ENCODE results near the gene LGALS1.
"Not testable (repeated sequence)": the region's sequence is repeated elsewhere in the genome, so short reads cannot be mapped to it uniquely, and the experiment has no call there.

The LGALS1 gene

DNA sequence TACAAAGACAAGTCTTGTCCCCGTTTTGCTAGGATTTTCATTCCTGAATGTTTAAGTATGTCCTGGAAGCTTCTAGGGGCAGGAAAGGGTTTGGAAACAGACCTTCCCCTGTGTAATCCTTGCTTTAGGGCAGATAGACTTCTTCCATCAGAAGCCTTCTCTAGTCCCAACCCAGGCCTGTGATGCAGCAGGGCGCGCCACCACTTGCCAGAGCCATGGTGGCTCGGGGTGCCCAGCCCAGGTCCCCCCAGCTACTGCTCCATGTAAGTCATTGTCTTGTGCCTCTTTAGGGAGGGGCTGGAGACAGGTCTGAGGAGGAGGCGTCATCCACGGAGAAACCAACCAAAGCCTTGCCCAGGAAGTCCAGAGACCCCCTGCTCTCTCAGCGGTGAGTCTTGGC is 15.0 kb downstream of the LGALS1 start:
- DNase-seq (ENCODE audit: low spot score): no peak

DNA sequence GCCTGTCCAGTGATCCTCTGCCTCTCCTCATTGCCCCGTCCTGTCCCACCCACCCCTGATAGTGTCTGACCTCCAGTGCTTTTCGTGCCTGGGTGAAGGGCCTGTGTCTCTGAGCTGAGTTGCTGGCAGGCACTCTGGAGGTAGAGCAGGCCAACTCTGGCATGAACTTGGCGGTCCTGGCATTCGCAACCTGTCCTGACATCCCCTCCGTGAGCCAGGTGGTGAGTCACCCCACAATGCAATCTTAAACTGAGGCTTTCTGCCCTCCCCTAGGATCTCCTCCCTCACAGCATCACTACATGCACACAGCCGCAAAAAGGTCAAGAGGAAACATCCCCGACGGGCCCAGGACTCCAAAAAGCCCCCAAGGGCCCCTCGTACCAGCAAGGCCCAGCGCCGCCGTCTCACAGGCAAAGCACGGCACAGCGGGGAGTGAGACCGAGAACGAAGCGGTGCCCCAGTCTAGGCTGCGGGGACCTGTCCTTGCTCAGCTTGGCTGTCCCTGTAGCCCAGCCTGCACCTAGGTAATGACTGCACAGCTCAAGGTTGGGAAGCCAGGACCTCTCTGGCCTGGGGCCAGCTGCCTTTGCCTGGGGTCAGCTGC is 15.6 kb downstream of the LGALS1 start:
- no peak for DNase-seq (ENCODE audit: low spot score)

GRCh38 chr22:37692627-37693285 is 17.3 kb downstream of the LGALS1 start:
- DNase-seq (ENCODE audit: low spot score): no peak

DNA sequence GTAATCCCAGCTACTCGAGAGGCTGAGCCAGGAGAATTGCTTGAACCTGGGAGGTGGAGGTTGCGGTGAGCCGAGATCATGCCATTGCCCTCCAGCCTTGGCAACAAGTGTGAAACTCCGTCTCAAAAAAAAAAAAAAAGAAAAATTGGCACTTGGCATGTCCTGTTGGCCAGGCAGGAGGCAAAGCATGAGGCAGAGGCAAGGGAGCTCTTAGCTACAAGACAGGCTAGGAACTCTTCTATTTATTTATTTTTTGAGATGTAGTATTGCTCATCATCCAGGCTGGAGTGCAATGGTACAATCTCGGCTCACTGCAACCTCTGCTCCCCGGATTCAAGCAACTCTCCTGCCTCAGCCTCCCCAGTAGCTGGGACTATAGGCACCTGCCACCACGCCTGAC is 18.7 kb downstream of the LGALS1 start:
- not testable (repeated sequence) for DNase-seq (ENCODE audit: low spot score)

GRCh38 chr22:37696260-37696656 is 20.8 kb downstream of the LGALS1 start:
- not testable (repeated sequence) for DNase-seq (ENCODE audit: low spot score)

GRCh38 chr22:37696657-37697537 is 21.5 kb downstream of the LGALS1 start, which contains the start of gene TRIOBP:
Gene TRIOBP (plus strand): TSS chr22:37697048. CDS start chr22:37701366, 4,318 bp downstream.
- peak; percentile 91 for DNase-seq (ENCODE audit: low spot score)

DNA sequence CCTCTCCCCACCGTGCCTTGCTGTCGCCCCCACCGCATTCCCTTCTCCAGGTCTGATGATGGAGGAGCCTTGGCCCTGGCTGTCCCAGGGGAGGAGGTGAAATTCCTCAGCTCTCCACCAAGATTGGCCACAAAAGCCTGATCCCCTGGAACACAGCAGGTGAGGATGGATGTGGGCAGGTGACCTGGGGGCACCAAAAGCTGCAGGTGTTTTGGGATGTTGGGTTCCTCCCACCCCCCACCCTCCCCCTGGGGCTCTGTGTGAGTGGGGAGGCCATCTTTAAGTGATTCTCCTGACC is 22.1 kb downstream of the LGALS1 start:
- no peak for DNase-seq (ENCODE audit: low spot score)

GRCh38 chr22:37701141-37701786 is 25.8 kb downstream of the LGALS1 start:
- DNase-seq (ENCODE audit: low spot score): no peak

- no peak for DNase-seq (ENCODE audit: low spot score)
These were observed 28.5 kb downstream of the LGALS1 start for GRCh38 chr22:37703906-37704305.

DNA sequence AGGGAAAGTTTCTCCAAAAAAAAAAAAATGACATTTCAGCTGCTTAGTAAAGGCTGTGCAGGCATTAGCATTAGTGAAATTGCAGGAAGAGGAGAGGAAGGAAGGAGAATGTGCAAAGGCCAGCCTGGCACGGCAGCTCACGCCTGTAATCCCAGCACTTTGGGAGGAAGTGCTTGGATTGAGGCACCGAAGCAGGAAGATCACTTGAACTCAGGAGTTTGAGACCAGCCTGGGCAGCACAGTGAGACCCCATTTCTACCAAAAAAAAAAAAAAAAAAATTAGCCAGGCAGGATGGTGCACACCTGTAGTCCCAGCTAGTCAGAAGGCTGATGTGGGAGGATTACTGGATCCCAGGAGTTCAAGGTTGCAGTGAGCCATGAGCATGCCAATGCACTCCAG is 29.2 kb downstream of the LGALS1 start:
- no peak for DNase-seq (ENCODE audit: low spot score)

DNA sequence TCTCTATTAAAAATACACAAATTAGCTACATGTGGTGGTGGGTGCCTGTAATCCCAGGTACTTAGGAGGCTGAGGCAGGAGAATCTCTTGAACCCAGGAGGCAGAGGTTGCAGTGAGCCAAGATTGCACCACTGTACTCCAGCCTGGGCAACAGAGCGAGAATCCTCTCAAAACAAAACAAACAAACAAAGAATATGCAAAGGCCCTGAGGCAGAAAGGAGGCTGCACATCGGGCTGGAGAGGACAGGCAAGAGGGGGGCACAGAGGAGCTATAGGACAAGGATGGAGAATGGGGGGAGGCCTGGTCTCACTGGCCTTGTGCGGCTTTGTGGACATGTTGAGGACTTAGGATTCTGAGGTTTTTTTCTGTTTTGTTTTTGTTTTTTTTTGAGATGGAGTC is 29.8 kb downstream of the LGALS1 start:
- no peak for DNase-seq (ENCODE audit: low spot score)

- peak; percentile 54 for DNase-seq (ENCODE audit: low spot score)
These were observed 33.4 kb downstream of the LGALS1 start for GRCh38 chr22:37708580-37709444.

DNA sequence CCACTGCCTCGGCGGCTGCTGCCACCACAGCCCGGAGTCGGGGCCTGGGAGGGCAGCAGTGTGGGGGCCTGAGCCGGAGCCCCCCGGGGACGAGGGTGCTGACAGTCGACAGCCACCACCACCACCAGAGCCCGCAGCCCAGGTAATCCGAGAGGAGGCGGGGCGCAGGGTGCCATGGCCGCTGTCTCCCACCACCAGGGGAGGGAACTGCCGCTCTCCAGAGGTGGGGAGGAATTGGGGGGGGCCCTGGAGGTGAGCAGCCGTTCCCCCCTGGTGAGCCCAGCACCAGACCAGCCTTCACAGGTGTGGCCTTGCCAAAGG is 34.0 kb downstream of the LGALS1 start:
- DNase-seq (ENCODE audit: low spot score): no peak

- DNase-seq (ENCODE audit: low spot score): no peak
These were observed 35.2 kb downstream of the LGALS1 start for GRCh38 chr22:37710675-37711074.

DNA sequence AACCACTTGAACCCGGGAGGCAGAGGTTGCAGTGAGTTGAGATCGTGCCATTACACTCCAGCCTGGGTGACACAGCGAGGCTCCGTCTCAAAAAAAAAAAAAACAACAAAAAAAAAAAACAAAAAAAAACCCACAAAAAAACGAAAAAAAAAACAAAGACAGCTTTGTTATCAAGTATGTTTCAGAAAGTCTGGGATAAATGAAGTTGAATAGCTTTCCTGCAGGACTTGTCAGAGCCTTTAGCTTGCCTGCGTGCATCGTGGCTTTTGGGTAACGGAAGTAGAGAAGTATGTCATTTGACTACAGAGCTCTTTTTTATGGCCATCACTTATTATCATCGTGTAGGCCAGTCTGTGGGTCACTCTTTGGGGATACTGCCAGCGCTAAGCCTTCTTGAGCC is 36.1 kb downstream of the LGALS1 start:
- no peak for DNase-seq (ENCODE audit: low spot score)

DNA sequence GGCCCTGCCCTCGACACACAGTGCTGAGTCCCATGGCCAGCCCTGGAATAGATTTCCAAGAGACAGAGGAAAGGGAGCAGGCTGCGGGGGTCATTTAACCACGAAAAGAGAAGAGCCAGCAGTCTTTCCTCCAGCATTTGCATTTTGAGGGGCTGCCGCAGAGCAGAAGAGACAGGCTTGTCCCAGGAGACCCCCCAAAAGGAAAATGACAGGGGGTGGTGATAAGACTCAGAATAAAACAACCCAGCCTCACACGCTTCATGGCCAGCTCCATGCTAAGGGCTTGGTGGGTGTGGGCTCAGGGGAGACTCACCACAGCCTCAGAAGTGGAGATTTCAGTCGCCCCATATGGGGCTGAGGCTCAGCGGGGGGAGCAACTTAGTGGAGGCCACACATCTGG is 38.3 kb downstream of the LGALS1 start:
- DNase-seq (ENCODE audit: low spot score): no peak

GRCh38 chr22:37714634-37715033 is 39.2 kb downstream of the LGALS1 start:
- DNase-seq (ENCODE audit: low spot score): no peak

DNA sequence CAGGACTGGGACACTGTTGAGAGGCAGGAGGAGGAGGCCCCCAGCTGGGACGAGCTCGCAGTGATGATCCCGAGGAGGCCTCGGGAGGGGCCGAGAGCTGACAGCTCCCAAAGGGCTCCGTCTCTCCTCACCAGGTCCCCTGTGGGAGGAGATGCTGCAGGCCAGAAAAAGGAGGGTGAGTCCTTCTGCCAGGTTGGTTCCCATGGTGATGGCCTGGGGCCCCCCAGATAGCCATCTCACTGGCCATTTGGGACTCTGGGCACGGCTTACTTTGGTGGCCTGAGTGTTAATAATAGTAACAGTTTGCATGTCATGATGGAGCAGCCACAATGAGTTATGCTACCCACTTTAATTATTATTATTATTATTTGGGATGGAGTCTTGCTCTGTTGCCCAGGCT is 40.3 kb downstream of the LGALS1 start:
- no peak for DNase-seq (ENCODE audit: low spot score)

GRCh38 chr22:37716708-37717107 is 41.3 kb downstream of the LGALS1 start:
- DNase-seq (ENCODE audit: low spot score): no peak

GRCh38 chr22:37717235-37717634 is 41.8 kb downstream of the LGALS1 start:
- DNase-seq (ENCODE audit: low spot score): not testable (repeated sequence)

- not testable (repeated sequence) for DNase-seq (ENCODE audit: low spot score)
These were observed 42.4 kb downstream of the LGALS1 start for GRCh38 chr22:37717746-37718305.
